Keratinocyte (primary cell): ENCODE results near the gene GRM7. TPM values are rescaled to one million over a fixed set of nuclear protein-coding genes. Genes with fewer than 3 reads are reported as not detected.

Experiments
- DNase-seq: peaks from one replicate; pipeline ENCODE4 v3.0.0-alpha.2; 2011; ENCODE audit warnings: low read depth, missing footprints, low spot score
- FAIRE-seq: peaks from 2 replicates; lab custom pipeline; 2011; peaks lifted over from hg19 to GRCh38; lab: Jason Lieb, UNC
- H2AFZ ChIP-seq: 2 replicates; pipeline ENCODE4 v1.6.0; 2012; ENCODE audit warnings: low read length, control low read depth, inconsistent platforms; ENCODE audit not compliant: control insufficient read depth
- H3K27ac ChIP-seq: 2 replicates; pipeline ENCODE4 v1.5.1; 2011; ENCODE audit warnings: low read length; ENCODE audit not compliant: control insufficient read depth, insufficient read depth
- H3K27me3 ChIP-seq: 3 replicates; pipeline ENCODE4 v1.6.0; 2011; ENCODE audit warnings: low read length; ENCODE audit not compliant: control insufficient read depth, insufficient read depth; ENCODE audit errors: extremely low read depth
- H3K36me3 ChIP-seq, 2 experiments: 2 replicates in 1 of 2; 3 replicates in 1 of 2; pipeline ENCODE4 v1.5.1; 2011; ENCODE audit warnings: low read length in 2 of 2, mild to moderate bottlenecking in 1 of 2; ENCODE audit not compliant: control insufficient read depth in 2 of 2, insufficient read depth in 2 of 2; ENCODE audit errors: extremely low read depth in 1 of 2
- H3K4me1 ChIP-seq: 3 replicates; pipeline ENCODE4 v1.5.1; 2011; ENCODE audit warnings: low read length; ENCODE audit not compliant: control insufficient read depth, insufficient read depth; ENCODE audit errors: extremely low read depth
- H3K4me2 ChIP-seq: 3 replicates; pipeline ENCODE4 v1.6.0; 2011; ENCODE audit warnings: low read depth, low read length; ENCODE audit not compliant: control insufficient read depth, insufficient read depth; ENCODE audit errors: extremely low read depth
- H3K4me3 ChIP-seq, 3 experiments: fragments of 200-600 bp in 1 of 3; sonication (generic) in 1 of 3; 2 replicates in 2 of 3; 3 replicates in 1 of 3; pipeline ENCODE4 v1.5.1; 2011 to 2016; ENCODE audit warnings: low read length in 3 of 3, mild to moderate bottlenecking in 3 of 3, control low read depth in 2 of 3, inconsistent platforms in 1 of 3, low read depth in 1 of 3, mixed read lengths in 1 of 3, mixed run types in 1 of 3, moderate library complexity in 1 of 3; ENCODE audit not compliant: control insufficient read depth in 2 of 3, insufficient read depth in 2 of 3; ENCODE audit errors: extremely low read depth in 1 of 3
- H3K79me2 ChIP-seq: 2 replicates; pipeline ENCODE4 v1.6.0; 2012; ENCODE audit warnings: low read length; ENCODE audit not compliant: control insufficient read depth, insufficient read depth
- H3K9ac ChIP-seq: 3 replicates; pipeline ENCODE4 v1.6.0; 2011; ENCODE audit warnings: low read length; ENCODE audit not compliant: control insufficient read depth, insufficient read depth; ENCODE audit errors: extremely low read depth
- H3K9me1 ChIP-seq: 3 replicates; pipeline ENCODE4 v1.6.0; 2011; ENCODE audit warnings: low read length; ENCODE audit not compliant: control insufficient read depth, insufficient read depth; ENCODE audit errors: extremely low read depth
- H3K9me3 ChIP-seq: 2 replicates; pipeline ENCODE4 v1.5.1; 2012; ENCODE audit warnings: low read depth, low read length; ENCODE audit not compliant: control insufficient read depth
- H4K20me1 ChIP-seq: 3 replicates; pipeline ENCODE4 v1.6.0; 2011; ENCODE audit warnings: low read length; ENCODE audit not compliant: control insufficient read depth, insufficient read depth; ENCODE audit errors: extremely low read depth
- EZH2 ChIP-seq: IDR thresholded peaks from one replicate; pipeline ENCODE4 v1.6.1; 2012; ENCODE audit warnings: inconsistent platforms, mild to moderate bottlenecking, low read length, moderate library complexity
- dilution Hi-C: fragments of 300-500 bp; cut with MboI; formaldehyde crosslinking; loops from one replicate; pipeline ENCODE4 v1.7.0; 2020; ENCODE audit warnings: low sequenced_read_pairs; ENCODE audit not compliant: extremely low pct_ligation_motif_present
- polyA plus RNA-seq, 5 experiments: library from polyadenylated mRNA; depleted of rRNA in 3 of 5; stranded (reverse) in 3 of 5; stranded (forward) in 1 of 5; unstranded in 1 of 5; fragments of >200 nt; gene quantifications; 1 replicate in 1 of 5; 2 replicates in 3 of 5; 3 replicates in 1 of 5; pipeline versions ENCODE4 v1.2.1 to v1.2.3, GENCODE V29; 2011 to 2012; ENCODE audit warnings: missing spikeins in 2 of 5, low read depth in 1 of 5, low replicate concordance in 1 of 5
- TF ChIP-seq, protein P1 (sequence below), 3 experiments: IDR thresholded peaks in 1 of 3; conservative IDR thresholded peaks in 1 of 3; optimal IDR thresholded peaks in 1 of 3; 2 replicates in 2 of 3; 3 replicates in 1 of 3; pipeline versions ENCODE3 to v1.5.1; 2011; ENCODE audit warnings: low read length in 3 of 3, mild to moderate bottlenecking in 3 of 3, moderate library complexity in 2 of 3, control low read depth in 1 of 3, inconsistent platforms in 1 of 3; ENCODE audit not compliant: insufficient read depth in 2 of 3; ENCODE audit errors: extremely low read depth in 1 of 3

Gene GRM7
- polyA plus RNA-seq, 1 donor (not counting 4 experiments of a cell fraction or from before 2014, with no cell fraction given), result not detected

DNA sequence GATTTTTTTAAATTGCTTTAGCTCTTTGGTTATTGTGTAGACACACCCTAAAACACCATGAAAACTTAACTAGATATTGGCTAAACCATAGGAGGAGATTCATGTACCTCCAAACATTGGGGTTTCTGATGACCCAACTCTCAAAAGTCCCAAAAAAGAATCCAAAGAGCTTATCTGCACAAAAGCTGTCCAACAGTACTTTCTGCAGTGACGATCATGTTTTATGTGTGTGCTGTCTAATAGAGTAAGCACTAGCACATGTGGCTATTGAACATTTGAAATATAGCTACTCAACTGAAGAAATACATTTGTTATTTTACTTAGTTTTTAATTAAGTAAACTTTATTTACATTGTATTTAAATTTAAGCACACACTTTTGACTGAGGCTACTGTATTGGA, 822.5 kb downstream of the GRM7 start:
- dilution Hi-C loops, result no loop called here
- Histone ChIP-seq H3K36me3 (no peaks in the 10 kb centered on the region), H3K9ac (no peak overlapping the region), H3K27ac (no peak overlapping the region), H3K9me3 (no peaks in the 10 kb centered on the region), H3K79me2 (no peaks in the 10 kb centered on the region), H3K4me3 (no peak overlapping the region), H3K9me1 (no peaks in the 10 kb centered on the region), H2AFZ (no peak overlapping the region), H3K4me2 (no peak overlapping the region), H3K4me1 (peaks cover 8% of the 10 kb centered on the region), H3K27me3 (no peaks in the 10 kb centered on the region), H4K20me1 (no peaks in the 10 kb centered on the region)
- no peak for FAIRE-seq
- TF ChIP-seq EZH2, result no peak
- TF ChIP-seq, protein P1, sequence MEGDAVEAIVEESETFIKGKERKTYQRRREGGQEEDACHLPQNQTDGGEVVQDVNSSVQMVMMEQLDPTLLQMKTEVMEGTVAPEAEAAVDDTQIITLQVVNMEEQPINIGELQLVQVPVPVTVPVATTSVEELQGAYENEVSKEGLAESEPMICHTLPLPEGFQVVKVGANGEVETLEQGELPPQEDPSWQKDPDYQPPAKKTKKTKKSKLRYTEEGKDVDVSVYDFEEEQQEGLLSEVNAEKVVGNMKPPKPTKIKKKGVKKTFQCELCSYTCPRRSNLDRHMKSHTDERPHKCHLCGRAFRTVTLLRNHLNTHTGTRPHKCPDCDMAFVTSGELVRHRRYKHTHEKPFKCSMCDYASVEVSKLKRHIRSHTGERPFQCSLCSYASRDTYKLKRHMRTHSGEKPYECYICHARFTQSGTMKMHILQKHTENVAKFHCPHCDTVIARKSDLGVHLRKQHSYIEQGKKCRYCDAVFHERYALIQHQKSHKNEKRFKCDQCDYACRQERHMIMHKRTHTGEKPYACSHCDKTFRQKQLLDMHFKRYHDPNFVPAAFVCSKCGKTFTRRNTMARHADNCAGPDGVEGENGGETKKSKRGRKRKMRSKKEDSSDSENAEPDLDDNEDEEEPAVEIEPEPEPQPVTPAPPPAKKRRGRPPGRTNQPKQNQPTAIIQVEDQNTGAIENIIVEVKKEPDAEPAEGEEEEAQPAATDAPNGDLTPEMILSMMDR (optimal IDR thresholded peaks at IDR 0.05 in 1 of 3, IDR thresholded peaks at IDR 0.05 in 1 of 3, conservative IDR thresholded peaks at IDR 0.05 in 1 of 3; ENCODE audit: extremely low read depth in 1 of 3, insufficient read depth in 2 of 3, low read length in 3 of 3), result no peak
- DNase-seq, result no peak

GRCh38 chr3:7684182-7684715, 823.3 kb downstream of the GRM7 start:
- H3K4me1 ChIP-seq, result peaks cover 8% of the 10 kb centered on the region
- no peaks in the 10 kb centered on the region for H4K20me1 ChIP-seq
- H3K4me3 ChIP-seq, result no peak overlapping the region
- no peaks in the 10 kb centered on the region for H3K9me1 ChIP-seq
- no peak overlapping the region for H3K4me2 ChIP-seq
- DNase-seq (no peak), FAIRE-seq (no peak)
- no peak overlapping the region for H3K27ac ChIP-seq
- no peaks in the 10 kb centered on the region for H3K36me3 ChIP-seq
- H3K9me3 ChIP-seq, result no peaks in the 10 kb centered on the region
- no peaks in the 10 kb centered on the region for H3K79me2 ChIP-seq
- H3K9ac ChIP-seq, result no peak overlapping the region
- dilution Hi-C loops, result no loop called here
- H3K27me3 ChIP-seq, result no peaks in the 10 kb centered on the region
- H2AFZ ChIP-seq, result no peak overlapping the region
- TF ChIP-seq, protein P1 (optimal IDR thresholded peaks at IDR 0.05 in 1 of 3, IDR thresholded peaks at IDR 0.05 in 1 of 3, conservative IDR thresholded peaks at IDR 0.05 in 1 of 3; ENCODE audit: extremely low read depth in 1 of 3, insufficient read depth in 2 of 3, low read length in 3 of 3), result no peak
- TF ChIP-seq EZH2, result no peak
